Skeletal muscle tissue (tissue), 4 donors: ENCODE results near the gene PRRT3. TPM values are rescaled to one million over a fixed set of nuclear protein-coding genes. Genes with fewer than 3 reads are reported as not detected.

Experiments used
- H3K27ac ChIP-seq: one replicate; pipeline ENCODE4 v1.7.0; 2013; ENCODE audit warnings: mild to moderate bottlenecking, low read depth, low read length, inconsistent platforms
- H3K27me3 ChIP-seq, 3 donors: one replicate each; pipeline ENCODE4 v1.7.0; 2013; ENCODE audit warnings: low read length in 3 of 3; ENCODE audit not compliant: control insufficient read depth in 3 of 3, insufficient read depth in 3 of 3
- H3K36me3 ChIP-seq, 3 donors: one replicate each; pipeline ENCODE4 v1.7.0; 2013; ENCODE audit warnings: low read length in 3 of 3; ENCODE audit not compliant: control insufficient read depth in 3 of 3, insufficient read depth in 3 of 3
- H3K4me1 ChIP-seq, 3 donors: one replicate each; pipeline ENCODE4 v1.7.0; 2013; ENCODE audit warnings: low read length in 3 of 3, mild to moderate bottlenecking in 3 of 3; ENCODE audit not compliant: control insufficient read depth in 3 of 3, insufficient read depth in 3 of 3
- H3K4me3 ChIP-seq, 3 donors: one replicate each; pipeline ENCODE4 v1.7.0; 2013; ENCODE audit warnings: low read length in 3 of 3
- H3K9ac ChIP-seq, 3 donors: one replicate each; pipeline ENCODE4 v1.7.0; 2013; ENCODE audit warnings: low read length in 3 of 3, mild to moderate bottlenecking in 3 of 3, moderate library complexity in 2 of 3, low read depth in 1 of 3
- H3K9me3 ChIP-seq, 3 donors: one replicate each; pipeline ENCODE4 v1.7.0; 2013; ENCODE audit warnings: low read length in 3 of 3; ENCODE audit not compliant: control insufficient read depth in 3 of 3
- total RNA-seq: library from RNA; depleted of rRNA; stranded (reverse); fragments of >200 nt; gene quantifications from one replicate; pipeline ENCODE4 v1.2.3, GENCODE V29; 2014
- donor health status: Osteomylitis.

PRRT3 gene
- 0.52 TPM for total RNA-seq

GRCh38 chr3:9951962-9952805 lies at the start of gene PRRT3:
Gene PRRT3 (minus strand): TSS chr3:9952408. CDS start chr3:9950115, 2,293 bp downstream.
- Histone ChIP-seq H3K27me3 (no peaks in the 10 kb centered on the region), H3K9me3 (no peaks in the 10 kb centered on the region), H3K27ac (no peak within 1 kb of the TSS), H3K36me3 (peaks cover 5 to 8% (median 6%) of the 10 kb centered on the region in 3 donors), H3K4me3 (peak within 1 kb of the TSS; percentile 38 to 70 (median 65)), H3K4me1 (peaks cover 13 to 36% (median 31%) of the 10 kb centered on the region in 3 donors), H3K9ac (peak within 1 kb of the TSS; percentile 2 to 50 (median 50))

GRCh38 chr3:10000686-10001085 lies 48.5 kb upstream of the PRRT3 start:
- H3K4me3 ChIP-seq = no peak overlapping the region
- H3K9me3 ChIP-seq = no peaks in the 10 kb centered on the region
- peaks cover 0 to 3% (median 0%) of the 10 kb centered on the region in 3 donors for H3K4me1 ChIP-seq
- no peak overlapping the region for H3K27ac ChIP-seq
- no peaks in the 10 kb centered on the region for H3K36me3 ChIP-seq
- H3K27me3 ChIP-seq = no peaks in the 10 kb centered on the region
- H3K9ac ChIP-seq = no peak overlapping the region

- Histone ChIP-seq H3K4me1 (no peaks in the 10 kb centered on the region), H3K27ac (no peak overlapping the region), H3K9me3 (no peaks in the 10 kb centered on the region), H3K4me3 (no peak overlapping the region), H3K27me3 (no peaks in the 10 kb centered on the region), H3K9ac (no peak overlapping the region), H3K36me3 (no peaks in the 10 kb centered on the region)
Observed at GRCh38 chr3:9994086-9994844, 42.1 kb upstream of the PRRT3 start.

- H3K36me3 ChIP-seq = peaks cover 0 to 8% (median 2%) of the 10 kb centered on the region in 3 donors
- H3K4me3 ChIP-seq = peak overlapping the region; percentile 98 to 100 (median 100)
- peak overlapping the region; percentile 90 to 96 (median 94) for H3K9ac ChIP-seq
- H3K9me3 ChIP-seq = no peaks in the 10 kb centered on the region
- no peaks in the 10 kb centered on the region for H3K27me3 ChIP-seq
- H3K27ac ChIP-seq = peak overlapping the region; percentile 76
- H3K4me1 ChIP-seq = peaks cover 18 to 25% (median 19%) of the 10 kb centered on the region in 3 donors
Observed at GRCh38 chr3:9986230-9986725, 34.1 kb upstream of the PRRT3 start.

- peaks cover 17 to 19% (median 18%) of the 10 kb centered on the region in 3 donors for H3K4me1 ChIP-seq
- no peak overlapping the region for H3K27ac ChIP-seq
- H3K27me3 ChIP-seq = no peaks in the 10 kb centered on the region
- no peak overlapping the region for H3K4me3 ChIP-seq
- peaks cover 4 to 6% (median 5%) of the 10 kb centered on the region in 3 donors for H3K36me3 ChIP-seq
- H3K9ac ChIP-seq = no peak overlapping the region
- H3K9me3 ChIP-seq = no peaks in the 10 kb centered on the region
Observed at GRCh38 chr3:9980251-9980650, 28.0 kb upstream of the PRRT3 start.

GRCh38 chr3:9978710-9979305 lies 26.6 kb upstream of the PRRT3 start:
- peaks cover 16 to 19% (median 16%) of the 10 kb centered on the region in 3 donors for H3K4me1 ChIP-seq
- no peak overlapping the region for H3K9ac ChIP-seq
- H3K27me3 ChIP-seq = no peaks in the 10 kb centered on the region
- peak overlapping the region; percentile 95 for H3K27ac ChIP-seq
- H3K4me3 ChIP-seq = no peak overlapping the region
- H3K9me3 ChIP-seq = no peaks in the 10 kb centered on the region
- peaks cover 5 to 12% (median 6%) of the 10 kb centered on the region in 3 donors for H3K36me3 ChIP-seq

- peaks cover 15 to 21% (median 16%) of the 10 kb centered on the region in 3 donors for H3K4me1 ChIP-seq
- no peaks in the 10 kb centered on the region for H3K27me3 ChIP-seq
- no peaks in the 10 kb centered on the region for H3K9me3 ChIP-seq
- peaks cover 10 to 20% (median 13%) of the 10 kb centered on the region in 3 donors for H3K36me3 ChIP-seq
- H3K9ac ChIP-seq = peak overlapping the region; percentile 73 to 82 (median 73)
- H3K4me3 ChIP-seq = peak overlapping the region; percentile 68 to 73 (median 71)
- H3K27ac ChIP-seq = peak overlapping the region; percentile 95
Observed at GRCh38 chr3:9976721-9977709, 24.8 kb upstream of the PRRT3 start.

GRCh38 chr3:9970020-9970652 lies 17.9 kb upstream of the PRRT3 start:
- Histone ChIP-seq H3K4me1 (peaks cover 0 to 3% (median 3%) of the 10 kb centered on the region in 3 donors), H3K27ac (no peak overlapping the region), H3K27me3 (no peaks in the 10 kb centered on the region), H3K9me3 (no peaks in the 10 kb centered on the region), H3K4me3 (no peak overlapping the region), H3K36me3 (peaks cover 30 to 73% (median 63%) of the 10 kb centered on the region in 3 donors), H3K9ac (no peak overlapping the region)
